Fibroblast of villous mesenchyme (primary cell): ENCODE data around the gene KDM4C. TPM values are rescaled to one million over a fixed set of nuclear protein-coding genes. Genes with fewer than 3 reads are reported as not detected.
A peak's percentile ranks its signal among the peaks of the same experiment; 100 is the strongest.
"Not testable (repeated sequence)": the region's sequence is repeated elsewhere in the genome, so short reads cannot be mapped to it uniquely, and the experiment has no call there.

Experiments used
- DNase-seq: peaks from one replicate; pipeline ENCODE4 v3.0.0-alpha.2; 2010; ENCODE audit warnings: low read depth
- H3K4me3 ChIP-seq: 2 replicates; pipeline ENCODE4 v1.5.1; 2011; ENCODE audit warnings: low read depth, mild to moderate bottlenecking, low read length
- total RNA-seq: library from RNA; depleted of rRNA; stranded (reverse); fragments of >200 nt; gene quantifications from 2 replicates; pipeline ENCODE4 v1.2.3, GENCODE V29; 2012
- TF ChIP-seq, protein P1 (sequence below): IDR thresholded peaks from 2 replicates; pipeline ENCODE4 v1.5.1; 2012; ENCODE audit warnings: low read depth, mild to moderate bottlenecking, low read length; ENCODE audit not compliant: insufficient read depth

KDM4C gene
- total RNA-seq, 1 donor = 31.1 TPM

- DNase-seq = no peak
- TF ChIP-seq, protein P1, sequence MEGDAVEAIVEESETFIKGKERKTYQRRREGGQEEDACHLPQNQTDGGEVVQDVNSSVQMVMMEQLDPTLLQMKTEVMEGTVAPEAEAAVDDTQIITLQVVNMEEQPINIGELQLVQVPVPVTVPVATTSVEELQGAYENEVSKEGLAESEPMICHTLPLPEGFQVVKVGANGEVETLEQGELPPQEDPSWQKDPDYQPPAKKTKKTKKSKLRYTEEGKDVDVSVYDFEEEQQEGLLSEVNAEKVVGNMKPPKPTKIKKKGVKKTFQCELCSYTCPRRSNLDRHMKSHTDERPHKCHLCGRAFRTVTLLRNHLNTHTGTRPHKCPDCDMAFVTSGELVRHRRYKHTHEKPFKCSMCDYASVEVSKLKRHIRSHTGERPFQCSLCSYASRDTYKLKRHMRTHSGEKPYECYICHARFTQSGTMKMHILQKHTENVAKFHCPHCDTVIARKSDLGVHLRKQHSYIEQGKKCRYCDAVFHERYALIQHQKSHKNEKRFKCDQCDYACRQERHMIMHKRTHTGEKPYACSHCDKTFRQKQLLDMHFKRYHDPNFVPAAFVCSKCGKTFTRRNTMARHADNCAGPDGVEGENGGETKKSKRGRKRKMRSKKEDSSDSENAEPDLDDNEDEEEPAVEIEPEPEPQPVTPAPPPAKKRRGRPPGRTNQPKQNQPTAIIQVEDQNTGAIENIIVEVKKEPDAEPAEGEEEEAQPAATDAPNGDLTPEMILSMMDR = no peak
- no peak overlapping the region for H3K4me3 ChIP-seq
Measured at GRCh38 chr9:6802926-6803325, 45.2 kb downstream of the KDM4C start.

DNA sequence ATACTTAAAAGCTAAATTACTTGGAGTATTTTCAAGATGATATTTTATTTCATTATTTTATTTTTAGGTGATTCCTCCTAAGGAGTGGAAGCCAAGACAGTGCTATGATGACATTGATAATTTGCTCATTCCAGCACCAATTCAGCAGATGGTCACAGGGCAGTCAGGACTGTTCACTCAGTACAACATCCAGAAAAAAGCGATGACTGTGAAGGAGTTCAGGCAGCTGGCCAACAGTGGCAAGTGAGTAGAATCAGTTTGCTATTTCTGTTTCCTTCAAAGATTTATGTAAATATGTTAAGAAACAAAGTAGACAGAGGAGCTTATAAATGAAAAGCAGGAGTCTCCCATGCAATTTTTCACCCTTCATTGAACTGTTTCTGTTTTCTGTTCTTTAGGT is 47.8 kb downstream of the KDM4C start:
- peak; percentile 48 for DNase-seq
- TF ChIP-seq, protein P1 = no peak
- no peak overlapping the region for H3K4me3 ChIP-seq

DNA sequence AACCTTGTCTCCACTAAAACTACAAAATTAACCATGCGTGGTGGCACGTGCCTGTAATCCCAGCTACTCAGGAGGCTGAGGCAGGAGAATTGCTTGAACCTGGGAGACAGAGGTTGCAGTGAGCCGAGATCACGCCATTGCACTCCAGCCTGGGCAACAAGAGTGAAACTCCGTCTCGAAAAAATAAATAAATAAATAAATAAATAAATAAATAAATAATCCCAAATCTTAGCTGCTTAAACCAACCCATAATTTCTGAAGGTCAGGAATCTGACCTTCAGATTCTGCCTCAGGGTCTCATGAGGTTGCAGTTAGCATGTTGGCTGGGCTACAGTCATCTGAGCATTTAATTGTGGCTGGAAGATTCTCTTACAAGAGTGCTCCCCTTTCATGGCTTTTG is 48.5 kb downstream of the KDM4C start:
- not testable (repeated sequence) for H3K4me3 ChIP-seq, DNase-seq

- DNase-seq, H3K4me3 ChIP-seq: not testable (repeated sequence)
Measured at GRCh38 chr9:6807669-6808068, 49.9 kb downstream of the KDM4C start.

DNA sequence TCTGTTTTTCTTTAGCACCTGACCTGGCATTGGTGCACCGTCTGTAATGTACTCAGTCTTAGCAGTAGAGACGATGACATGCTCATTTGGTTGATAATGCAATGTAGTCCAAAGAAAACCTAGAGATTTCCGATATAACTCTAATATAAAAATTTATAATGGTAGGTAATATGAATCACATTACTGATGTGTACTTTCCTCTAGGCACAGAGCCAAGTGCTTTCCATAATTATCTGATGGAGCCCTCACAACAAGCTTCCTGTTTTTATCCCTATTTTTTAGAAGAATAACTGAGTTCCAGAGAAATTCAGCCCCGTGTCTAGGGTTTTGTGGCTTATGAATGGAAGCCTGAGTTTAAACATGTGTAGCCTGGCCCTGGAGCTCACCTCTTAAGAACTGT is 53.7 kb downstream of the KDM4C start:
- H3K4me3 ChIP-seq = no peak overlapping the region
- TF ChIP-seq, protein P1 = no peak
- DNase-seq = no peak

DNA sequence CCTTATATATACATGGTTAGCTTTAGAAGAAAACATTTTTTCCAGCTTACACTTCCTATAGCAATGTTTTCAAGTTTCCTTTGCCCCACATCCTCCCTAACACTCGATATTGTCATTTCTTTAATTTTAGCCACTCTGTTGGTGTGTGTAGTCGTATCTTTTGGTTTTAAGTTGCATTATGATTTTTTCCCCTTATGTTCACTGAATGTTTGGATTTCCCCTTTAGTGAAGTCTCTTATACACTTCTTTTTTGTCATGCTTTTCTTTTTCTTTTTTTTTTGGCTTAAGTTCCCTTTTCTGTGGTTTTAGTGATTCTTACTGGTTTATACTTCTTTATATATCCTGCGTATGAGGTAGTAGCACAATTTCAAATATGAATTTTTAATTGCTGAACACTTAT is 58.8 kb downstream of the KDM4C start:
- no peak overlapping the region for H3K4me3 ChIP-seq
- no peak for DNase-seq
- TF ChIP-seq, protein P1 = no peak

DNA sequence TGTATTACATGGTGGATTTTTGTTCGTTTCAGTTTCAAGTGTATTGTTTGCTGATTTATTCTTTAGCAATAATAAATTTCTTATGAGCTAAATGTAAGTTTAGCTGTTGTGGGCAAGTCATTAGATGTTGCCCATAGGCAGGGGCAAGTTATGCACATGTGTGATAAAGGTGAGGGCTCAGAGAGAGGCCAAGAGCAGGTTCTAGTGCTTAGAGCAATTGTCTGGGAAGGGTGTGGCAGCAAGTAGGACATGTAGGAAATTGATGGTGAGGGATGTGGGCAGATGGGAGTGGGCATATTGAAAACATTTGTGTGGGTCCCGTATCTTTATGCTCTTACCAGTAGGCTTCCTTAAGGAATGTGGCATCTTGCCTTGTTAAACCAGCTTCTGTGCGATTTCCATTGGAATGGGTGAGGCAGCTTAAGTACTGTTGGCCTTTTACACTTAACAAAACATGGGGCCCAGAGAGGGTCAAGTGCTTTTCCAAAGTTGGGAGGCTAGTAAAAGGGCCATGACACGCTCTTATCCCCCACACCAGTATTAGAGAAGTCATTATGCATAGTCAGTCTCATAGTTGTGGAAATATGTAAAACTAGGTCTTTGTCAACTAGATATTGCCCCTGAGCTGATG is 60.6 kb downstream of the KDM4C start:
- TF ChIP-seq, protein P1 = no peak
- no peak for DNase-seq
- no peak overlapping the region for H3K4me3 ChIP-seq

GRCh38 chr9:6819112-6819511 is 61.3 kb downstream of the KDM4C start:
- no peak overlapping the region for H3K4me3 ChIP-seq
- TF ChIP-seq, protein P1 = no peak
- DNase-seq = no peak
